Lung (tissue), 16 donors: ENCODE data around the gene SHOX. TPM values are rescaled to one million over a fixed set of nuclear protein-coding genes. Genes with fewer than 3 reads are reported as not detected.

Experiments used
- ATAC-seq: fragments of 200-7000 bp; cut with Tn5 transposase; one replicate; pipeline ENCODE4 v1.9.1; 2020; ENCODE audit warnings: moderate number of reproducible peaks; ENCODE audit not compliant: insufficient read depth, low FRiP score
- DNase-seq, 3 donors: peaks; one replicate each; pipeline ENCODE4 v3.0.0-alpha.2; 2013 to 2017
- H3K27ac ChIP-seq, 2 donors: one replicate each; pipeline ENCODE4 v1.5.1; 2013; ENCODE audit warnings: mild to moderate bottlenecking in 2 of 2, moderate library complexity in 2 of 2, control low read depth in 1 of 2, inconsistent platforms in 1 of 2, low read depth in 1 of 2, low read length in 1 of 2
- H3K27me3 ChIP-seq, 3 donors: one replicate each; pipeline ENCODE4 v1.5.1; 2013; ENCODE audit warnings: low read length in 2 of 3; ENCODE audit not compliant: control insufficient read depth in 3 of 3, insufficient read depth in 3 of 3
- H3K36me3 ChIP-seq, 4 donors: one replicate each; pipeline ENCODE4 v1.5.1; 2013; ENCODE audit warnings: low read length in 4 of 4, mild to moderate bottlenecking in 1 of 4, moderate library complexity in 1 of 4; ENCODE audit not compliant: control insufficient read depth in 4 of 4, insufficient read depth in 4 of 4
- H3K4me1 ChIP-seq, 5 donors: one replicate each; pipeline ENCODE4 v1.5.1; 2013; ENCODE audit warnings: low read length in 5 of 5, mild to moderate bottlenecking in 2 of 5, moderate library complexity in 1 of 5; ENCODE audit not compliant: control insufficient read depth in 5 of 5, insufficient read depth in 5 of 5
- H3K4me3 ChIP-seq: one replicate; pipeline ENCODE4 v1.5.1; 2013; ENCODE audit warnings: mild to moderate bottlenecking, control low read depth, moderate library complexity
- H3K9ac ChIP-seq, 2 donors: one replicate each; pipeline ENCODE4 v1.5.1; 2013; ENCODE audit warnings: low read length in 2 of 2, control low read depth in 1 of 2; ENCODE audit not compliant: insufficient read depth in 1 of 2
- H3K9me3 ChIP-seq, 4 donors: one replicate each; pipeline ENCODE4 v1.5.1; 2013; ENCODE audit warnings: low read length in 3 of 4, mild to moderate bottlenecking in 1 of 4, moderate library complexity in 1 of 4; ENCODE audit not compliant: control insufficient read depth in 4 of 4, insufficient read depth in 3 of 4
- CTCF ChIP-seq: IDR thresholded peaks from 2 replicates; pipeline ENCODE4 v1.5.1; 2012; ENCODE audit warnings: mild to moderate bottlenecking; ENCODE audit errors: control extremely low read depth, extremely low read depth
- WGBS, 2 donors: extraction: QIAGEN DNeasy Blood & Tissue Kit; methylation state at CpG; one replicate each; pipeline ENCODE4 v1.1.7; 2013; 5-methylcytosine and 5-hydroxymethylcytosine counted together
- long read RNA-seq, 5 donors: transcript quantifications; one replicate each; lab custom pipeline, GENCODE V29; 2026
- polyA plus RNA-seq, 2 donors: library from polyadenylated mRNA; stranded (reverse); fragments of 200-250 nt; gene quantifications; one replicate each; pipeline ENCODE4 v1.2.1, GENCODE V29; 2013
- total RNA-seq, 2 donors: library from RNA; depleted of rRNA in 1 of 2; stranded (reverse); fragments of >200 nt in 1 of 2; gene quantifications; one replicate each; pipeline ENCODE4 v1.2.1, GENCODE V29; 2014 to 2021
- donor health status: control.
- donor health status: control.
- donor health status: Bipolar disorder and iron deficiency.
- donor health status: healthy.
- donor health status: DM: yes; HTN: yes; CAD: no.

Gene SHOX
- total RNA-seq, result not detected
- not detected for polyA plus RNA-seq
- long read RNA-seq, donor 1, result 0 reads
- long read RNA-seq, donor 2, result 0 reads
- long read RNA-seq, donor 3, result 0 reads
- long read RNA-seq, donor 4, result 0 reads
- long read RNA-seq, donor 5, result 0 reads

DNA sequence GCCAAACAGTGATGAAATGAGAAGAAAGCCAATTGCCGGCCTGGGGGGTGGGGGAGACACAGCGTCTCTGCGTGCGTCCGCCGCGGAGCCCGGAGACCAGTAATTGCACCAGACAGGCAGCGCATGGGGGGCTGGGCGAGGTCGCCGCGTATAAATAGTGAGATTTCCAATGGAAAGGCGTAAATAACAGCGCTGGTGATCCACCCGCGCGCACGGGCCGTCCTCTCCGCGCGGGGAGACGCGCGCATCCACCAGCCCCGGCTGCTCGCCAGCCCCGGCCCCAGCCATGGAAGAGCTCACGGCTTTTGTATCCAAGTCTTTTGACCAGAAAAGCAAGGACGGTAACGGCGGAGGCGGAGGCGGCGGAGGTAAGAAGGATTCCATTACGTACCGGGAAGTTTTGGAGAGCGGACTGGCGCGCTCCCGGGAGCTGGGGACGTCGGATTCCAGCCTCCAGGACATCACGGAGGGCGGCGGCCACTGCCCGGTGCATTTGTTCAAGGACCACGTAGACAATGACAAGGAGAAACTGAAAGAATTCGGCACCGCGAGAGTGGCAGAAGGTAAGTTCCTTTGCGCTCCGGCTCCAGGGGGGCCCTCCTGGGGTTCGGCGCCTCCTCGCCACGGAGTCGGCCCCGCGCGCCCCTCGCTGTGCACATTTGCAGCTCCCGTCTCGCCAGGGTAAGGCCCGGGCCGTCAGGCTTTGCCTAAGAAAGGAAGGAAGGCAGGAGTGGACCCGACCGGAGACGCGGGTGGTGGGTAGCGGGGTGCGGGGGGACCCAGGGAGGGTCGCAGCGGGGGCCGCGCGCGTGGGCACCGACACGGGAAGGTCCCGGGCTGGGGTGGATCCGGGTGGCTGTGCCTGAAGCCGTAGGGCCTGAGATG lies at the start of gene SHOX:
Gene SHOX, plus strand, starts transcription at position 180 of the 885 bp plus-strand sequence. Its CDS starts 107 bp downstream, at position 287.
- Histone ChIP-seq H3K4me3 (no peak within 1 kb of the TSS), H3K27me3 (peaks cover 48 to 78% (median 50%) of the 10 kb centered on the region in 3 donors), H3K9me3 (peaks cover 0 to 12% (median 0%) of the 10 kb centered on the region in 4 donors), H3K9ac (no peak within 1 kb of the TSS), H3K27ac (no peak within 1 kb of the TSS), H3K36me3 (no peaks in the 10 kb centered on the region), H3K4me1 (peaks cover 0 to 2% (median 0%) of the 10 kb centered on the region in 5 donors)
- ATAC-seq (no peak), DNase-seq (no peak)
- WGBS, 2 donors, result 2 to 4% methylated on average over 84 of the region's 84 CpGs
- no peak for TF ChIP-seq CTCF

DNA sequence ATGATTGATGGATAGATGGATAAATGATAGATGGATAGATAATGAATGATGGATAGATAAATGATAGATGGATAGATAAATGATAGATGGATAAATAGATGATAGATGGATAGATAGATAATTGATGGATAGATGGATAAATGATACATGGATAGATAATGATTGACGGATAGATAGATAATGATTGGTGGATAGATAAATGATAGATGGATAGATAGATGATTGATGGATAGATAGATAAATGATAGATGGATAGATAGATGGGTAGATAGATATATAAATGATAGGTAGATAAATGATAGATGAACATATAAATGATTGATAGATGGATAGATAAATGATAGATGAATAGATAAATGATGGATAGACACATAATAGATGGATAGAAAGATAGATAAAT lies 49.5 kb upstream of the SHOX start:
- Histone ChIP-seq H3K4me3 (no peak overlapping the region), H3K36me3 (no peaks in the 10 kb centered on the region), H3K9ac (no peak overlapping the region), H3K27me3 (no peaks in the 10 kb centered on the region), H3K9me3 (peaks cover 0 to 13% (median 3%) of the 10 kb centered on the region in 4 donors), H3K4me1 (no peaks in the 10 kb centered on the region), H3K27ac (no peak overlapping the region)
- ATAC-seq, result no peak
- peak in 2 of 3 donors; percentile 12 to 47 for DNase-seq
- no peak for TF ChIP-seq CTCF
- 82 to 95% methylated on average over 1 of the region's 1 CpG for WGBS, 2 donors

- H3K4me1 ChIP-seq, result no peaks in the 10 kb centered on the region
- no peak overlapping the region for H3K9ac ChIP-seq
- DNase-seq (peak in 1 of 3 donors; percentile 19), ATAC-seq (no peak)
- 76 to 79% methylated on average over 7 of the region's 7 CpGs for WGBS, 2 donors
- H3K9me3 ChIP-seq, result peaks cover 0 to 8% (median 0%) of the 10 kb centered on the region in 4 donors
- TF ChIP-seq CTCF, result no peak
- no peak overlapping the region for H3K4me3 ChIP-seq
- H3K27me3 ChIP-seq, result no peaks in the 10 kb centered on the region
- no peak overlapping the region for H3K27ac ChIP-seq
- no peaks in the 10 kb centered on the region for H3K36me3 ChIP-seq
Observed at GRCh38 chrX:581720-582298, 48.8 kb upstream of the SHOX start.
